ENCODE data around the gene SMOC1. TPM values are rescaled to one million over a fixed set of nuclear protein-coding genes. Genes with fewer than 3 reads are reported as not detected.

SMOC1 gene
- total RNA-seq, 1 experiment from 2014 or later, result 0.46 TPM

DNA sequence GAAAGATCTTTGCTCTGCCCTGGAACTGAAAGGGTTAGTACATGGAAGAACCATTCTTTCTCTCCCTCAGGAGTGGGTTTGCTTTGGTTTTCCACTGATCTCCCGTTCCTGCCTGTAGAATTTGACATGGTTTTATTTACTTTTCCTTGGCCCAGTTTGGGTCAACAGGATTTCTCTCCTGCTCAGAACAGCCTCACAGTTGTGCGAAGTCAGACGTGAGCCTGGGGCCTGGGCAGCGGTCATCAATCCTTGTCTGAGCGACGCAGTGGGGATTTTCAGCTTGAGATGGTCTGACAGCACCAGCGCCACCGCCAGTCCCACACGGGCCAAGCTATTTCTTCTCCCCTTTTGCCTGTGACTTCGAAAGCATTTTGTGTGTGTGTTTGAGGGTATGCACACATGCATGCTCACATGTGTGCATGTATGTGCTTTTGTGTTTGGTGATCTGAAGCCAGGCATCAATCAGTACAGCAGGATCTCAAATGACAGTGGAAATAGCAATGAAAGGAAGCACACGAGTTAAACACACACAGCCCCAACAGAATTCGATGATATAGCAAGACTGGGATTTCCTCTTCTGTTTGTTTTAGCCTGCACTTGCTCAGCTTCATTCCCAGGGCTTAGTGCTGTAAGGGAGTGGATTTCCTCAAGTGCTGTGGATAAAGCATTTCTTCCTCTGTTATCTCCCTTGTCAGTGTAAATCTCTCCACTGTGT, 58.3 kb downstream of the SMOC1 start:
- TF ChIP-seq SIN3A (IDR thresholded peaks at IDR 0.05; ENCODE audit: borderline replicate concordance, insufficient read depth, low read depth, low read length), result no peak
- no peak for TF ChIP-seq POLR2AphosphoS5 (IDR thresholded peaks at IDR 0.05; ENCODE audit: low read depth, low read length)
- TF ChIP-seq CTCF (IDR thresholded peaks at IDR 0.05), result no peak
- TF ChIP-seq REST (IDR thresholded peaks at IDR 0.05; ENCODE audit: insufficient read depth in 1 of 2, low read depth in 2 of 2, low read length in 1 of 2), result no peak
- TF ChIP-seq TCF7L2 (IDR thresholded peaks at IDR 0.05; ENCODE audit: low read depth, low read length), result no peak
- H3K36me3 ChIP-seq (ENCODE audit: control insufficient read depth, insufficient read depth, low read length), result no peaks in the 10 kb centered on the region
- ATAC-seq, result no peak
- H3K27ac ChIP-seq (ENCODE audit: low read length), result no peak overlapping the region
- no peaks in the 10 kb centered on the region for H3K9me3 ChIP-seq (ENCODE audit: control insufficient read depth, insufficient read depth, low read depth, low read length)
- no peak overlapping the region for H3K4me3 ChIP-seq (ENCODE audit: low read depth in 2 of 2, low read length in 2 of 2)
- ChIA-PET CTCF (no interaction called here), POLR2A (no interaction called here)
- in situ Hi-C loops (cut with HindIII; ENCODE audit: low pct_unique_long_range_greater_than_20kb, low sequenced_read_pairs), result no loop called here
- peaks cover 8% of the 10 kb centered on the region; the same call in 1 of the 2 replicates for H3K27me3 ChIP-seq (ENCODE audit: control insufficient read depth, insufficient read depth, low read length)
- no TSS peak for BruUV-seq (replicated peaks)
- no peaks in the 10 kb centered on the region for H3K4me1 ChIP-seq (ENCODE audit: control insufficient read depth, insufficient read depth, low read length)
- no peak for DNase-seq (ENCODE audit: low read depth, low spot score)
- intact Hi-C loops (cut with micrococcal nuclease; ENCODE audit: unreplicated experiment), result no loop called here

- H3K36me3 ChIP-seq (ENCODE audit: control insufficient read depth, insufficient read depth, low read length), result no peaks in the 10 kb centered on the region
- no TSS peak for BruUV-seq (replicated peaks)
- TF ChIP-seq REST (IDR thresholded peaks at IDR 0.05; ENCODE audit: insufficient read depth in 1 of 2, low read depth in 2 of 2, low read length in 1 of 2) (no peak), SIN3A (IDR thresholded peaks at IDR 0.05; ENCODE audit: borderline replicate concordance, insufficient read depth, low read depth, low read length) (no peak), POLR2AphosphoS5 (IDR thresholded peaks at IDR 0.05; ENCODE audit: low read depth, low read length) (no peak), TCF7L2 (IDR thresholded peaks at IDR 0.05; ENCODE audit: low read depth, low read length) (no peak), CTCF (IDR thresholded peaks at IDR 0.05) (no peak)
- no peak overlapping the region for H3K4me3 ChIP-seq (ENCODE audit: low read depth in 2 of 2, low read length in 2 of 2)
- intact Hi-C loops (cut with micrococcal nuclease; ENCODE audit: unreplicated experiment), result no loop called here
- ChIA-PET POLR2A (interaction anchor here (0.6 kb wide), 1 partner anchor 40 kb away, joined by 5 read pairs; no protein-coding TSS in a partner anchor), CTCF (interaction anchor here (0.6 kb wide), 1 partner anchor 147 kb away, joined by 5 read pairs; no protein-coding TSS in a partner anchor)
- H3K9me3 ChIP-seq (ENCODE audit: control insufficient read depth, insufficient read depth, low read depth, low read length), result no peaks in the 10 kb centered on the region
- DNase-seq (ENCODE audit: low read depth, low spot score) (no peak), ATAC-seq (no peak)
- peaks cover 6% of the 10 kb centered on the region; the same call in 1 of the 2 replicates for H3K27me3 ChIP-seq (ENCODE audit: control insufficient read depth, insufficient read depth, low read length)
- no peak overlapping the region for H3K27ac ChIP-seq (ENCODE audit: low read length)
- in situ Hi-C loops (cut with HindIII; ENCODE audit: low pct_unique_long_range_greater_than_20kb, low sequenced_read_pairs), result no loop called here
- no peaks in the 10 kb centered on the region for H3K4me1 ChIP-seq (ENCODE audit: control insufficient read depth, insufficient read depth, low read length)
These were observed 59.5 kb downstream of the SMOC1 start for GRCh38 chr14:69938751-69939150.

All from Panc1 (cell line).